Activated T-helper 1 cell treated with anti-CD3 and anti-CD28 coated beads, Interleukin-2, amount 50 U/mL, for 16 hours (primary cell): ENCODE results near the gene OTP.
"Not testable (repeated sequence)": the region's sequence is repeated elsewhere in the genome, so short reads cannot be mapped to it uniquely, and the experiment has no call there.

Experiments used
- DNase-seq, 2 donors: peaks; one replicate each; pipeline ENCODE4 v3.0.0-alpha.2; 2020; ENCODE audit warnings: low read depth in 1 of 2, low spot score in 1 of 2

Gene OTP

GRCh38 chr5:77608927-77609326 lies 29.6 kb downstream of the OTP start:
- not testable (repeated sequence) for DNase-seq

GRCh38 chr5:77607324-77607723 lies 31.2 kb downstream of the OTP start:
- DNase-seq = no peak

- DNase-seq = no peak
Observed at GRCh38 chr5:77606279-77606678, 32.2 kb downstream of the OTP start.

- no peak for DNase-seq
Observed at GRCh38 chr5:77599679-77600078, 38.8 kb downstream of the OTP start.

- no peak for DNase-seq
Observed at GRCh38 chr5:77590347-77590746, 48.2 kb downstream of the OTP start.

GRCh38 chr5:77588175-77588574 lies 50.3 kb downstream of the OTP start:
- no peak for DNase-seq

- no peak for DNase-seq
Observed at GRCh38 chr5:77586101-77586500, 52.4 kb downstream of the OTP start.

GRCh38 chr5:77582143-77582542 lies 56.4 kb downstream of the OTP start:
- not testable (repeated sequence) for DNase-seq
